A673 (cell line): ENCODE results near the gene NR2C2.

Experiments
- EZH2 ChIP-seq: fragments of 200-600 bp; sonication (generic); IDR thresholded peaks from 2 replicates; pipeline ENCODE4 v1.6.1; 2017; ENCODE audit warnings: borderline replicate concordance, low read depth, mild to moderate bottlenecking, mixed read lengths, antibody characterized with exemption, low read length; ENCODE audit not compliant: poor library complexity, severe bottlenecking
- TF ChIP-seq, protein P1 (sequence below): fragments of 300-800, 200-600 bp; sonication (generic); conservative IDR thresholded peaks from 2 replicates; pipeline ENCODE4 v1.5.1; 2017; ENCODE audit warnings: low read depth, mild to moderate bottlenecking, antibody characterized with exemption, low read length, moderate library complexity, mixed read lengths

DNA sequence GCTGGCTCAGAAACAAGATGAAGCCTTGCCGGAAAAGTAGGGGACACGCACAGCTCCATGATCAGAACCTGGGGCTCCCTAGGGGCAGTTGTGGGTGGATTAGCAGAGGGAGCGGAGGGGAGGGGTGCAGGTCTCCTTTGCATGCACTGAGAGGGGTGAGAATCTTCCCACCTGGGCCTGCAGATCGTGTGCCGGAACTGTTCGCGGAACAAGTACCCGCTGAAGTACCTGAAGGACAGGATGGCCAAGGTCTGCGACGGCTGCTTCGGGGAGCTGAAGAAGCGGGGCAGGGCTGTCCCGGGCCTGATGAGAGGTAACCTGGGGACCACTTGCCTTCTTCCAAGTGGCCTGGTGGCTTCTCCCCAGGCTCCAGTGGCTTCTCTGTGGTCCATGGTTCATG lies 24.5 kb upstream of the NR2C2 start:
- TF ChIP-seq, protein P1, sequence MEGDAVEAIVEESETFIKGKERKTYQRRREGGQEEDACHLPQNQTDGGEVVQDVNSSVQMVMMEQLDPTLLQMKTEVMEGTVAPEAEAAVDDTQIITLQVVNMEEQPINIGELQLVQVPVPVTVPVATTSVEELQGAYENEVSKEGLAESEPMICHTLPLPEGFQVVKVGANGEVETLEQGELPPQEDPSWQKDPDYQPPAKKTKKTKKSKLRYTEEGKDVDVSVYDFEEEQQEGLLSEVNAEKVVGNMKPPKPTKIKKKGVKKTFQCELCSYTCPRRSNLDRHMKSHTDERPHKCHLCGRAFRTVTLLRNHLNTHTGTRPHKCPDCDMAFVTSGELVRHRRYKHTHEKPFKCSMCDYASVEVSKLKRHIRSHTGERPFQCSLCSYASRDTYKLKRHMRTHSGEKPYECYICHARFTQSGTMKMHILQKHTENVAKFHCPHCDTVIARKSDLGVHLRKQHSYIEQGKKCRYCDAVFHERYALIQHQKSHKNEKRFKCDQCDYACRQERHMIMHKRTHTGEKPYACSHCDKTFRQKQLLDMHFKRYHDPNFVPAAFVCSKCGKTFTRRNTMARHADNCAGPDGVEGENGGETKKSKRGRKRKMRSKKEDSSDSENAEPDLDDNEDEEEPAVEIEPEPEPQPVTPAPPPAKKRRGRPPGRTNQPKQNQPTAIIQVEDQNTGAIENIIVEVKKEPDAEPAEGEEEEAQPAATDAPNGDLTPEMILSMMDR = no peak
- TF ChIP-seq EZH2 = no peak
